HG03565 (cell line): ENCODE measurements around the gene CTDP1.

Experiments used
- ATAC-seq: cut with Tn5 transposase; IDR thresholded peaks from one replicate; pipeline ENCODE4 v1.9.1; 2021; ENCODE audit warnings: mild to moderate bottlenecking, moderate library complexity; ENCODE audit not compliant: unreplicated experiment

The CTDP1 gene

GRCh38 chr18:79697178-79697577, 17.6 kb downstream of the CTDP1 start:
- no peak for ATAC-seq

- no peak for ATAC-seq
Observed at GRCh38 chr18:79697976-79698375, 18.4 kb downstream of the CTDP1 start.

- ATAC-seq = no peak
Observed at GRCh38 chr18:79698668-79699335, 19.2 kb downstream of the CTDP1 start.

- ATAC-seq = no peak
Observed at GRCh38 chr18:79699653-79700052, 20.1 kb downstream of the CTDP1 start.

- ATAC-seq = no peak
Observed at GRCh38 chr18:79702906-79703305, 23.3 kb downstream of the CTDP1 start.

- no peak for ATAC-seq
Observed at GRCh38 chr18:79704631-79705030, 25.0 kb downstream of the CTDP1 start.

GRCh38 chr18:79705272-79705671, 25.7 kb downstream of the CTDP1 start:
- ATAC-seq = no peak

- ATAC-seq = no peak
Observed at GRCh38 chr18:79706006-79706405, 26.4 kb downstream of the CTDP1 start.

GRCh38 chr18:79706658-79707057, 27.1 kb downstream of the CTDP1 start:
- ATAC-seq = no peak

- ATAC-seq = no peak
Observed at GRCh38 chr18:79707239-79707638, 27.6 kb downstream of the CTDP1 start.

GRCh38 chr18:79707671-79708070, 28.1 kb downstream of the CTDP1 start:
- ATAC-seq = no peak

GRCh38 chr18:79708412-79708811, 28.8 kb downstream of the CTDP1 start:
- ATAC-seq = no peak

GRCh38 chr18:79712206-79712857, 32.7 kb downstream of the CTDP1 start:
- ATAC-seq = no peak

GRCh38 chr18:79713341-79713740, 33.7 kb downstream of the CTDP1 start:
- no peak for ATAC-seq

GRCh38 chr18:79714531-79715240, 35.1 kb downstream of the CTDP1 start:
- ATAC-seq = no peak

GRCh38 chr18:79715280-79715679, 35.7 kb downstream of the CTDP1 start:
- no peak for ATAC-seq

GRCh38 chr18:79717059-79717458, 37.5 kb downstream of the CTDP1 start:
- ATAC-seq = no peak

- ATAC-seq = no peak
Observed at GRCh38 chr18:79717555-79718074, 38.0 kb downstream of the CTDP1 start.

- ATAC-seq = no peak
Observed at GRCh38 chr18:79718126-79718525, 38.5 kb downstream of the CTDP1 start.

- ATAC-seq = no peak
Observed at GRCh38 chr18:79718878-79719477, 39.4 kb downstream of the CTDP1 start.
